Large intestine (tissue), 12 donors: ENCODE measurements around the gene ASCC1. TPM values are rescaled to one million over a fixed set of nuclear protein-coding genes. Genes with fewer than 3 reads are reported as not detected.
A peak's percentile ranks its signal among the peaks of the same experiment; 100 is the strongest.

ENCODE experiments used
- DNase-seq, 2 donors: peaks; one replicate each; pipeline versions ENCODE4 v3.0.0 to v3.0.0-alpha.2; 2013
- H3K27ac ChIP-seq: one replicate; pipeline ENCODE4 v1.5.1; 2013; ENCODE audit warnings: low read length
- H3K27me3 ChIP-seq: 2 replicates; pipeline ENCODE4 v1.6.1; 2013; ENCODE audit warnings: low read length; ENCODE audit not compliant: control insufficient read depth, insufficient read depth
- H3K36me3 ChIP-seq: 2 replicates; pipeline ENCODE4 v1.6.1; 2013; ENCODE audit warnings: low read length; ENCODE audit not compliant: control insufficient read depth, insufficient read depth
- H3K4me1 ChIP-seq: one replicate; pipeline ENCODE4 v1.6.1; 2013; ENCODE audit warnings: low read length; ENCODE audit not compliant: control insufficient read depth, insufficient read depth
- H3K4me3 ChIP-seq: one replicate; pipeline ENCODE4 v1.5.1; 2013; ENCODE audit warnings: low read length
- H3K9me3 ChIP-seq: one replicate; pipeline ENCODE4 v1.6.1; 2013; ENCODE audit warnings: mild to moderate bottlenecking, low read depth, low read length, moderate library complexity; ENCODE audit not compliant: control insufficient read depth
- WGBS: methylation state at CpG from one replicate; pipeline ENCODE4 v1.1.5; 2013; ENCODE audit warnings: low lambda C conversion rate; ENCODE audit not compliant: insufficient coverage; 5-methylcytosine and 5-hydroxymethylcytosine counted together
- long read RNA-seq, 11 donors: transcript quantifications; one replicate each; lab custom pipeline, GENCODE V29; 2026
- polyA plus RNA-seq: library from polyadenylated mRNA; unstranded; fragments of 120-200 nt; gene quantifications from one replicate; pipeline ENCODE4 v1.2.1, GENCODE V29; 2013

ASCC1 gene
- polyA plus RNA-seq, result 23.1 TPM
- long read RNA-seq, donor 1, partial matches to known transcripts, result 0 of 3 reads
- long read RNA-seq, donor 1, other reads (novel, unspliced or antisense), result 0 of 3 reads
- long read RNA-seq, donor 2, transcript ASCC1-202 (10 exons, 2,002 nt), result major isoform, 7 of 230 reads
- long read RNA-seq, donor 2, partial matches to known transcripts, result 90 of 230 reads
- long read RNA-seq, donor 2, other reads (novel, unspliced or antisense), result 133 of 230 reads
- long read RNA-seq, donor 3, result 0 reads
- long read RNA-seq, donor 4, result 0 reads
- long read RNA-seq, donor 5, partial matches to known transcripts, result 120 of 174 reads
- long read RNA-seq, donor 5, other reads (novel, unspliced or antisense), result 53 of 174 reads
- long read RNA-seq, donor 6, partial matches to known transcripts, result 229 of 319 reads
- long read RNA-seq, donor 6, other reads (novel, unspliced or antisense), result 86 of 319 reads
- long read RNA-seq, donor 7, partial matches to known transcripts, result 112 of 180 reads
- long read RNA-seq, donor 7, other reads (novel, unspliced or antisense), result 67 of 180 reads
- long read RNA-seq, donor 8, partial matches to known transcripts, result 77 of 192 reads
- long read RNA-seq, donor 8, other reads (novel, unspliced or antisense), result 112 of 192 reads
- long read RNA-seq, donor 9, partial matches to known transcripts, result 116 of 165 reads
- long read RNA-seq, donor 9, other reads (novel, unspliced or antisense), result 49 of 165 reads
- long read RNA-seq, donor 10, partial matches to known transcripts, result 67 of 176 reads
- long read RNA-seq, donor 10, other reads (novel, unspliced or antisense), result 107 of 176 reads
- long read RNA-seq, donor 11, partial matches to known transcripts, result 170 of 233 reads
- long read RNA-seq, donor 11, other reads (novel, unspliced or antisense), result 63 of 233 reads

- Histone ChIP-seq H3K4me3 (peak within 1 kb of the TSS; percentile 89), H3K27me3 (no peaks in the 10 kb centered on the region), H3K36me3 (peaks cover 11% of the 10 kb centered on the region), H3K27ac (peak within 1 kb of the TSS; percentile 98), H3K4me1 (peaks cover 14% of the 10 kb centered on the region), H3K9me3 (no peaks in the 10 kb centered on the region)
- WGBS, result 0% methylated on average over 1 of the region's 64 CpGs
- DNase-seq, result peak; percentile 95 to 97
These were observed at the start of gene ASCC1, which contains the start of gene ANAPC16 for GRCh38 chr10:72215611-72216549. Gene ASCC1 (minus strand): TSS chr10:72216276. CDS start chr10:72213298, 2,978 bp downstream. Gene ANAPC16 (plus strand): TSS chr10:72216012. CDS start chr10:72223915, 7,903 bp downstream.

- H3K4me1 ChIP-seq, result peaks cover 36% of the 10 kb centered on the region
- H3K27me3 ChIP-seq, result no peaks in the 10 kb centered on the region
- no peak overlapping the region for H3K4me3 ChIP-seq
- DNase-seq, result no peak
- WGBS, result no CpG with 5 or more reads among the region's 6 CpGs
- no peaks in the 10 kb centered on the region for H3K9me3 ChIP-seq
- no peaks in the 10 kb centered on the region for H3K36me3 ChIP-seq
- no peak overlapping the region for H3K27ac ChIP-seq
These were observed 49.4 kb upstream of the ASCC1 start for GRCh38 chr10:72265508-72265907.

- WGBS, result no CpG with 5 or more reads among the region's 1 CpG
- Histone ChIP-seq H3K9me3 (no peaks in the 10 kb centered on the region), H3K4me3 (no peak overlapping the region), H3K4me1 (peaks cover 44% of the 10 kb centered on the region), H3K36me3 (no peaks in the 10 kb centered on the region), H3K27me3 (no peaks in the 10 kb centered on the region), H3K27ac (no peak overlapping the region)
- DNase-seq, result no peak
These were observed 48.5 kb upstream of the ASCC1 start for GRCh38 chr10:72264536-72264935.

GRCh38 chr10:72263613-72264241, 47.7 kb upstream of the ASCC1 start:
- H3K4me1 ChIP-seq, result peaks cover 46% of the 10 kb centered on the region
- H3K4me3 ChIP-seq, result no peak overlapping the region
- H3K36me3 ChIP-seq, result no peaks in the 10 kb centered on the region
- peak; percentile 92 to 95 for DNase-seq
- H3K27me3 ChIP-seq, result no peaks in the 10 kb centered on the region
- H3K27ac ChIP-seq, result peak overlapping the region; percentile 63
- no CpG with 5 or more reads among the region's 6 CpGs for WGBS
- H3K9me3 ChIP-seq, result no peaks in the 10 kb centered on the region

GRCh38 chr10:72261784-72262404, 45.8 kb upstream of the ASCC1 start:
- Histone ChIP-seq H3K4me1 (peaks cover 48% of the 10 kb centered on the region), H3K4me3 (peak overlapping the region; percentile 62)
- no peak for DNase-seq

GRCh38 chr10:72260976-72261783, 45.1 kb upstream of the ASCC1 start:
- Histone ChIP-seq H3K36me3 (no peaks in the 10 kb centered on the region), H3K4me3 (peak overlapping the region; percentile 62), H3K27me3 (no peaks in the 10 kb centered on the region), H3K27ac (peak overlapping the region; percentile 92), H3K4me1 (peaks cover 48% of the 10 kb centered on the region), H3K9me3 (no peaks in the 10 kb centered on the region)
- peak in 1 of 2 donors; percentile 90 for DNase-seq
- no CpG with 5 or more reads among the region's 30 CpGs for whole genome bisulfite sequencing

More at GRCh38 chr10:72261784-72262404, 45.8 kb upstream of the ASCC1 start:
- no peaks in the 10 kb centered on the region for H3K27me3 ChIP-seq
- no peaks in the 10 kb centered on the region for H3K36me3 ChIP-seq
- peak overlapping the region; percentile 92 for H3K27ac ChIP-seq
- no CpG with 5 or more reads among the region's 7 CpGs for WGBS
- H3K9me3 ChIP-seq, result no peaks in the 10 kb centered on the region

- peak overlapping the region; percentile 92 for H3K27ac ChIP-seq
- H3K4me1 ChIP-seq, result peaks cover 43% of the 10 kb centered on the region
- peak; percentile 91 to 93 for DNase-seq
- H3K9me3 ChIP-seq, result no peaks in the 10 kb centered on the region
- H3K27me3 ChIP-seq, result no peaks in the 10 kb centered on the region
- no CpG with 5 or more reads among the region's 19 CpGs for WGBS
- no peaks in the 10 kb centered on the region for H3K36me3 ChIP-seq
- H3K4me3 ChIP-seq, result peak overlapping the region; percentile 62
These were observed 44.3 kb upstream of the ASCC1 start for GRCh38 chr10:72260239-72260975.

- H3K9me3 ChIP-seq, result no peaks in the 10 kb centered on the region
- no peak for DNase-seq
These were observed 43.6 kb upstream of the ASCC1 start for GRCh38 chr10:72259491-72260238.

More at GRCh38 chr10:72259491-72260238, 43.6 kb upstream of the ASCC1 start:
- H3K27ac ChIP-seq, result peak overlapping the region; percentile 92
- no peaks in the 10 kb centered on the region for H3K36me3 ChIP-seq
- H3K4me3 ChIP-seq, result no peak overlapping the region
- no peaks in the 10 kb centered on the region for H3K27me3 ChIP-seq
- peaks cover 51% of the 10 kb centered on the region for H3K4me1 ChIP-seq
- WGBS, result 60% methylated on average over 1 of the region's 5 CpGs
